GM18868 (cell line): Measurements from ENCODE around the gene SURF1.
"Not testable (repeated sequence)": the region's sequence is repeated elsewhere in the genome, so short reads cannot be mapped to it uniquely, and the experiment has no call there.

Experiments
- ATAC-seq: cut with Tn5 transposase; IDR thresholded peaks from one replicate; pipeline ENCODE4 v1.9.1; 2021; ENCODE audit warnings: mild to moderate bottlenecking, moderate library complexity; ENCODE audit not compliant: unreplicated experiment

Gene SURF1

GRCh38 chr9:133384736-133385321 is 28.5 kb upstream of the SURF1 start:
- no peak for ATAC-seq

GRCh38 chr9:133383438-133383837 is 27.2 kb upstream of the SURF1 start:
- no peak for ATAC-seq

- ATAC-seq = no peak
Measured at GRCh38 chr9:133382507-133383141, 26.3 kb upstream of the SURF1 start.

GRCh38 chr9:133380734-133381133 is 24.4 kb upstream of the SURF1 start:
- ATAC-seq = no peak

- no peak for ATAC-seq
Measured at GRCh38 chr9:133379153-133380086, 23.1 kb upstream of the SURF1 start.

- no peak for ATAC-seq
Measured at GRCh38 chr9:133378408-133378962, 22.2 kb upstream of the SURF1 start.

- no peak for ATAC-seq
Measured at GRCh38 chr9:133377721-133378216, 21.5 kb upstream of the SURF1 start.

GRCh38 chr9:133377280-133377679 is 21.0 kb upstream of the SURF1 start:
- ATAC-seq = not testable (repeated sequence)

- ATAC-seq = peak; percentile 88
Measured at GRCh38 chr9:133375724-133376654, 19.7 kb upstream of the SURF1 start, which contains the start of the genes STKLD1 and SURF4. Gene STKLD1, plus strand, starts transcription at chr9:133376366. Its CDS starts 108 bp downstream, at chr9:133376474. Gene SURF4, minus strand, starts transcription at chr9:133376060. Its CDS starts 91 bp downstream, at chr9:133375969.

GRCh38 chr9:133375116-133375723 is 18.9 kb upstream of the SURF1 start:
- no peak for ATAC-seq

GRCh38 chr9:133374612-133375115 is 18.4 kb upstream of the SURF1 start:
- no peak for ATAC-seq

- ATAC-seq = no peak
Measured at GRCh38 chr9:133372144-133372543, 15.9 kb upstream of the SURF1 start.

GRCh38 chr9:133371261-133371711 is 15.0 kb upstream of the SURF1 start:
- ATAC-seq = no peak

- no peak for ATAC-seq
Measured at GRCh38 chr9:133370685-133371084, 14.4 kb upstream of the SURF1 start.

- no peak for ATAC-seq
Measured at GRCh38 chr9:133369933-133370332, 13.6 kb upstream of the SURF1 start.

GRCh38 chr9:133369422-133369821 is 13.1 kb upstream of the SURF1 start:
- ATAC-seq = no peak

GRCh38 chr9:133368249-133368881 is 12.1 kb upstream of the SURF1 start:
- no peak for ATAC-seq

GRCh38 chr9:133367778-133368177 is 11.5 kb upstream of the SURF1 start:
- no peak for ATAC-seq

- ATAC-seq = no peak
Measured at GRCh38 chr9:133367221-133367620, 10.9 kb upstream of the SURF1 start.
